SH-SY5Y (cell line): ENCODE data around the gene CLDN18.

Source experiments
- GATA2 ChIP-seq: IDR thresholded peaks from 2 replicates; pipeline ENCODE4 v1.6.1; 2011; ENCODE audit warnings: mild to moderate bottlenecking, low read depth, low read length
- GATA3 ChIP-seq: IDR thresholded peaks from 2 replicates; pipeline ENCODE4 v1.6.1; 2011; ENCODE audit warnings: low read depth, mild to moderate bottlenecking, low read length, moderate library complexity

The CLDN18 gene

GRCh38 chr3:138066383-138066782 is 56.4 kb downstream of the CLDN18 start:
- TF ChIP-seq GATA3 (no peak), GATA2 (no peak)

- TF ChIP-seq GATA2 (no peak), GATA3 (no peak)
These were observed 57.0 kb downstream of the CLDN18 start for GRCh38 chr3:138066972-138067371.

- TF ChIP-seq GATA3 (no peak), GATA2 (no peak)
These were observed 58.1 kb downstream of the CLDN18 start for GRCh38 chr3:138068046-138068445.

- TF ChIP-seq GATA2 (no peak), GATA3 (no peak)
These were observed 58.7 kb downstream of the CLDN18 start for GRCh38 chr3:138068579-138069174.

- TF ChIP-seq GATA3 (no peak), GATA2 (no peak)
These were observed 60.0 kb downstream of the CLDN18 start for GRCh38 chr3:138070006-138070405.

- no peak for TF ChIP-seq GATA3
- no peak for TF ChIP-seq GATA2
These were observed 62.8 kb downstream of the CLDN18 start for GRCh38 chr3:138072796-138073195.

GRCh38 chr3:138078096-138078495 is 68.1 kb downstream of the CLDN18 start:
- TF ChIP-seq GATA3 (no peak), GATA2 (no peak)

GRCh38 chr3:138078901-138079344 is 69.0 kb downstream of the CLDN18 start:
- TF ChIP-seq GATA3 (no peak), GATA2 (no peak)

- no peak for TF ChIP-seq GATA3
- no peak for TF ChIP-seq GATA2
These were observed 69.9 kb downstream of the CLDN18 start for GRCh38 chr3:138079901-138080300.

GRCh38 chr3:138081371-138082084 is 71.6 kb downstream of the CLDN18 start:
- TF ChIP-seq GATA2 (no peak), GATA3 (no peak)

- TF ChIP-seq GATA2 (no peak), GATA3 (no peak)
These were observed 72.4 kb downstream of the CLDN18 start for GRCh38 chr3:138082085-138082991.

- TF ChIP-seq GATA2 = no peak
- TF ChIP-seq GATA3 = no peak
These were observed 73.0 kb downstream of the CLDN18 start for GRCh38 chr3:138082992-138083386.
